NCI-H1092 treated with DMSO at 0.1 percent for 48 hours (cell line): ENCODE measurements around the gene ETFB.
A peak's percentile ranks its signal among the peaks of the same experiment; 100 is the strongest.
"Not testable (repeated sequence)": the region's sequence is repeated elsewhere in the genome, so short reads cannot be mapped to it uniquely, and the experiment has no call there.

Experiments
- DNase-seq: peaks from one replicate; lab custom pipeline; 2025; lab: John Stamatoyannopoulos, UW

The ETFB gene

GRCh38 chr19:51365965-51366388 is at the start of gene ETFB:
Gene ETFB, minus strand, starts transcription at chr19:51366388. Its CDS starts 62 bp downstream, at chr19:51366326.
- no peak for DNase-seq

DNA sequence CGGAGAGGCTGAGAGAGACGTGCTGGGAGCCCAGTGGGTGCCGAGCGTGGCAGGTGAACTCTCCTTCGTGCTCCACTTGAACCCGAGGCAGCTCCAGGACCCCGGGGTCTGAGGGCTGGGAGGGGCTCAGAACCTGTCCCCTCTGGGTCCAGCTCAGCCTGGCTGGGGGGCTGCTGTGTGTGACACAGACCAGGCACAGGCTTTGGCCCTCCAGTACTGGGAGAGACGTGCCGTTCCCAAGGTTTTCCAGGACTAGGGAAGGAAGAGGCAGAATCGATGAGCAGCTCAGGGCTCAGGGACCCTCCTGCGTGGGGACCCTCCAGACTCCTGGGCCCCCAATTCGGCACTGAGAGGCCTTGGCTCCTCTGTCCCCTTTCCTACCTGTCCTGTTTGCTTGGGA is 49.0 kb upstream of the ETFB start:
- no peak for DNase-seq

- DNase-seq: no peak
Observed at GRCh38 chr19:51410950-51411748, 45.0 kb upstream of the ETFB start.

GRCh38 chr19:51407511-51408131 is 41.4 kb upstream of the ETFB start:
- DNase-seq: no peak

DNA sequence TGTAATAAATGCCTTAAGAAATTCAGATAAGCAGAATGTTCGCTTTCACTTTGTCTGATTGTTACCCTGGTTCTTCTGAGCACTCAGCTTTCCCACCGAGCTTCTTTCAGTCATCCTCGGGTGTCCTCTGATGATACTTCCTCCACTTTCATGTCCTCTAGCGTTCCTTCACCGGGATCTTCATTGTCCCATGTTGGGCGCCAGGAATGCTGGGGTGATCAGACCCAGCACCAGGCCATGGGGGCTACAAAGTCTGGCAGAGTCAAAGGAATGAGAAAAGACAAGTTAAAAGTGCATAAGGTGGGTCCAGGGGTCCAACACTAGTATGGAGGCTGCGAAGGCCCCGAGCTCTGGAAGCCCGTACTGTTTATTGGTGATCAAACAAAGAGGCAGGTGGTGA is 35.9 kb upstream of the ETFB start:
- no peak for DNase-seq

GRCh38 chr19:51399936-51400335 is 33.7 kb upstream of the ETFB start:
- DNase-seq: not testable (repeated sequence)

GRCh38 chr19:51399231-51399630 is 33.0 kb upstream of the ETFB start:
- no peak for DNase-seq

DNA sequence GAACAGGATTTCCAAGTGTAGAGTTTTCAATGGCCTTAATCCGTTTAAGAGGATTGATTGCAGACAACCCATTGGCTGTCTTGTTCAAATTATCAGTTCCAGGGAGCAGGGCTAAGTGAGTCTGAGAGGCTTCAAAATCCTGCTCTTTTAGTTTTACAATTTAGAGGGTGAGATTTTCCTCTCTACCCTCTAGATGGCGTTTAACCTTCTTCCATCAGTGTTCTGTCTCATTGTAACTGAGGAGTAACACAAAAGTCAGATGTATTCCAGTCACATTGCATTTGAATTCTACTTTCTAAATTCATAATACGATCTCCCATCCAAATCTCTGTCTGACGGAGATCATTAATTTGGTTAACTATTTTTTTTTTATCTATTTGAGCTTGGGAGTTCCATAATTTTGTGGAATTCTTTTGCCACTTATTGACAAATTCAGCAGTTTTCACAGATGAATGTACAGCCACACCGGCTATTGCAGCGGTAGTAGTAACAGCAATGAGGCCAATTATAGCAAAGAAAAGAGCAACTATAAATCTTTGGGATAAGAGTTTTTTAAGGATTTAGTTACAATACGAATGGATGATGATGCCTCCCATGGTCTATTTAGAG is 32.0 kb upstream of the ETFB start:
- DNase-seq: peak; percentile 9

DNA sequence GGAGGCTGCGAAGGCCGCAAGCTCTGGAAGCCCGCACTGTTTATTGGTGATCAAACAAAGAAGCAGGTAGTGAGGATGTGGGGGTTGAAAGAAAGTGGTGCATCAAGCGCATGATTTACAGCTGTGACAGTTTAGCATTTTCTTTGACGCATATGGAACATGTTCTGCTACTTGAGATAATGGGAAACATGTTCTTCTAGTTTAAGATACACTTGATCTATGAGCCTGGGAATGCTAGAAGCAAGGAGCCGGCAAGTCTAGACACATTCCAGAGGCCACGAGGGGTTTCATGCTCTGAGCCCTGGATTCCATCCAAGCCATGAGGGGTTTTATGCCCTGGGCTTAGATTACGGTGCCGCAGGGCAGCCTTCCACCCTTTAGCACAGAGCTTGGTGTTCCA is 31.3 kb upstream of the ETFB start:
- DNase-seq: not testable (repeated sequence)

GRCh38 chr19:51396175-51396574 is 30.0 kb upstream of the ETFB start:
- DNase-seq: no peak

- DNase-seq: peak; percentile 92
Observed at GRCh38 chr19:51394050-51394836, 28.1 kb upstream of the ETFB start.

- no peak for DNase-seq
Observed at GRCh38 chr19:51392701-51393100, 26.5 kb upstream of the ETFB start.

DNA sequence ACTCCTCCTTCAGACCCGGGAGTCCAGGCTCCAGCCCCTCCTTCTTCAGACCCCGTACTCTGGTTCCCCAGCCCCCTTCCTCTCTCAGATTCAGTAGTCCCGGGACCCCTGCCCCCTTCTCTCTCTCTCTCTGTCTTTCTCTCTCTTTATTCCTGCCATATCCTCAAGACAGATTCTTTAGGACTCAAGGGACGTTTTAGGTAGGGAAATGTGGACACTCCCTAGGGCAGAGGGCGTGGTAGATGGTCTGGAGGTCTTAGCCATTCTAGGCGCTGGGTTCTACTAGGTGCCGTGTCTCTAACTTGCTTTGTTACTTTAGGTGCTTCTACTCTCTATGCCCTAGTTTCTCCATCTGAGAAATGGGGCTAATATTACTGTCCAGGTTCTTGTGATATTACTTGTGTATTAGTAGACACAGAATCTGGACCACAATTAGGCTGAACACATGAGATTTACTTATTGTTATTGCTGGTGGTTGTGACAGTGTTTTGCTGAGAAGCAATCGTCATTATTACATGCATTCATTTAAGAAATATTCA is 25.0 kb upstream of the ETFB start:
- no peak for DNase-seq

- no peak for DNase-seq
Observed at GRCh38 chr19:51389143-51389542, 23.0 kb upstream of the ETFB start.

GRCh38 chr19:51387924-51388389 is 21.8 kb upstream of the ETFB start, which contains the start of gene LIM2:
Gene LIM2, minus strand, starts transcription at chr19:51387974. Its CDS starts 531 bp downstream, at chr19:51387443.
- no peak for DNase-seq

GRCh38 chr19:51386882-51387520 is 20.8 kb upstream of the ETFB start:
- no peak for DNase-seq

- no peak for DNase-seq
Observed at GRCh38 chr19:51382004-51382403, 15.8 kb upstream of the ETFB start.

- DNase-seq: no peak
Observed at GRCh38 chr19:51380379-51380778, 14.2 kb upstream of the ETFB start.

GRCh38 chr19:51377422-51377821 is 11.2 kb upstream of the ETFB start:
- DNase-seq: no peak

GRCh38 chr19:51375504-51376221 is 9.5 kb upstream of the ETFB start:
- no peak for DNase-seq
